KOPT-K1 (cell line): Measurements from ENCODE around the gene SRY.
A peak's percentile ranks its signal among the peaks of the same experiment; 100 is the strongest.
"Not testable (repeated sequence)": the region's sequence is repeated elsewhere in the genome, so short reads cannot be mapped to it uniquely, and the experiment has no call there.

ENCODE experiments used
- H3K27ac ChIP-seq: fragments of 200-600 bp; sonication (generic); 2 replicates; pipeline ENCODE4 v1.5.1; 2016; ENCODE audit warnings: antibody characterized with exemption, mild to moderate bottlenecking, low read depth, low read length; ENCODE audit not compliant: poor library complexity, severe bottlenecking
- H3K36me3 ChIP-seq: fragments of 200-600 bp; sonication (generic); 2 replicates; pipeline ENCODE4 v1.5.1; 2017; ENCODE audit warnings: antibody characterized with exemption, mild to moderate bottlenecking, low read length, moderate library complexity; ENCODE audit not compliant: insufficient read depth
- H3K9me3 ChIP-seq: fragments of 200-600 bp; sonication (generic); 2 replicates; pipeline ENCODE4 v1.5.1; 2017; ENCODE audit warnings: antibody characterized with exemption, low read length, mild to moderate bottlenecking; ENCODE audit not compliant: insufficient read depth, poor library complexity, severe bottlenecking

The SRY gene

DNA sequence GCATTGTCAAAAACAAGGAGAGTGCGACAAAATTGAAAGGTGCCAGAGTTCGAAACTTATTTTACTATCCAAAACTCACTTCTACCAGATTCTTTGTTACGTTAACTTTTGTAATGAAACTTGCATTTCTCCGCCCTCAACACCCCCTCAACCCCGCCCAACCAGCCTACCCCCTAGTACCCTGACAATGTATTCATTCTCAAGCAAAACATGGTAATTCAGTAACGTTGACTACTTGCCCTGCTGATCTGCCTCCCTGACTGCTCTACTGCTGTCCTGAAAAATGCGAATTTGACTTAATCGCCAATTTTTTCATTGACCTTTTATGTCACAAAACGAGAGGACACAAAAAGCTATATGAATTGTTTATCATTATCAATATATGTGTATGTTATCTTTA is at the start of gene SRY:
Gene SRY (minus strand): TSS at position 83 of the 400 bp plus-strand sequence. CDS start 79 bp downstream, at position 4.
- H3K36me3 ChIP-seq, result no peaks in the 10 kb centered on the region
- no peaks in the 10 kb centered on the region for H3K9me3 ChIP-seq
- H3K27ac ChIP-seq, result peak within 1 kb of the TSS; percentile 78

DNA sequence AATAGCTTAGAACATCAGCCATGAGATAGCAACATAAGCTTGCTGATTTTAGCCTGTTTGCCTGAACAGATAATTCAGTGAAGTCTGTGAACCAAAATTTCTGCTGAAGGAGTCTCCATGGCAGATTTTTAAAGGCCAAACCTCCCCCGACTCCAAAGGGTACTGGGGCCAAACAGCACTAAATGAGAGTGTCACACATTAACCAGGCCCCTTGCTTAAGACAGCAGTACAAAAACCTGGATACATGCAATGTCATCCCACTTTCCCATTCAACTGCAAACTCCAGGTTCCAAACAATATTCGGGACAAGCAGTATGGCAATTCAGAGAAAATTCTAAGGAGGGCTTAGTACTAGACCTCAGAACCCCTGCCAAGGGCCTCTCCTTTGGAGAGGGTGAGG is 49.6 kb upstream of the SRY start:
- Histone ChIP-seq H3K9me3 (no peaks in the 10 kb centered on the region), H3K27ac (no peak overlapping the region), H3K36me3 (no peaks in the 10 kb centered on the region)

DNA sequence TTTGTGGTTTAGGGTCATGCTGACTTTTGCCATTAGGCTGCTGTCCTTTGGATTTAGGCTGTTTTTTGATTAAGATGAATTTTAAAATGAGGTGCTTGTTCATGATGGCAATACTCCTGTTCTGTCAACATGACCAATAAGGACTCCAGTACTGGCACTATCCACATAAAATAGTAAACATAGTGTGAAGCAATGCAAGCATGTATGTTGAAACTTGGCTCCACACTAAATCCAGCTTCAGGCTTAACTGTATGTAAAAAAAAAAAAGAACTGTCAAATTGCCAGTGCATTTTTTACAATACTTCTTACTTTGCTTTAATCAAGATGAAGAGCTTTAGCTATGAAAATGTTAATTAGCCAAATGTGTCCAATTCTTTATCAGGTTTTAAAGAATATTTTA is 47.7 kb upstream of the SRY start:
- Histone ChIP-seq H3K9me3 (no peaks in the 10 kb centered on the region), H3K27ac (no peak overlapping the region), H3K36me3 (no peaks in the 10 kb centered on the region)

DNA sequence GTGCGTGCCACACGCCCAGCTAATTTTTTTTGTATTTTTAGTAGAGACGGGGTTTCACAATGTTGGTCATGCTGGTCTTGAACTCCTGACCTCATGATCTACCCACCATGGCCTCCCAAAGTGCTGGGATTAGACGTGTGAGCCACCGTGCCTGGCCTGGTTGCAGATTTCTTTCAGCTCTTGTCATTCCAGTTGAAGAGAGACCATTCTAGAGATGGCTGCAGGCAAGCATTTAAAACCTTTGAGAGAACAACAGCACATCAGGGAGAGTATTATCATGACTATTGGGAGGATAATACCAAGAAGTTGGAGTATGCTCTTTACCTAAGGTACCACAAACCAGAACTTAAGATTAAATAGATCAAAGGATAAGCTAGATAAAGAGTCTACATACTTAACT is 41.0 kb upstream of the SRY start:
- Histone ChIP-seq H3K36me3 (no peaks in the 10 kb centered on the region), H3K9me3 (no peaks in the 10 kb centered on the region), H3K27ac (no peak overlapping the region)

DNA sequence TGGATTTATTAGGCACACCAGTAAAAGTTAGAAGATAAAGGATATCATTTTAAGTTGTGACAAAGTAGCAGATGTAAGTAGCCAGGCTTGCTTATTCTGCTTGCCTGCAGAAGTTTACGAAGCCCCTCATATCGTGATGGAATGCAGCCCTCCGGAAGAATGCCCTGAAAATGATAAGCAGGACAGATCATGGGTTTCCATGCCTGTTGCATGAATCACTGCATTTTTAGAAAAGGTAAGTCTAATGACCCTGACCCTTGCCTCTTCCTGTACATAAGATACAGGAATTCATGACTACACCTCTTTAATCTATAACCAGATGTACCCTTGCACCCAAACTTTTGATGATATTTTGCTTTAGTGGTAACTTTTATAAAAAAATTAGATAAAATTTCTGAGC is 37.0 kb upstream of the SRY start:
- H3K36me3 ChIP-seq, result no peaks in the 10 kb centered on the region
- H3K27ac ChIP-seq, result no peak overlapping the region

DNA sequence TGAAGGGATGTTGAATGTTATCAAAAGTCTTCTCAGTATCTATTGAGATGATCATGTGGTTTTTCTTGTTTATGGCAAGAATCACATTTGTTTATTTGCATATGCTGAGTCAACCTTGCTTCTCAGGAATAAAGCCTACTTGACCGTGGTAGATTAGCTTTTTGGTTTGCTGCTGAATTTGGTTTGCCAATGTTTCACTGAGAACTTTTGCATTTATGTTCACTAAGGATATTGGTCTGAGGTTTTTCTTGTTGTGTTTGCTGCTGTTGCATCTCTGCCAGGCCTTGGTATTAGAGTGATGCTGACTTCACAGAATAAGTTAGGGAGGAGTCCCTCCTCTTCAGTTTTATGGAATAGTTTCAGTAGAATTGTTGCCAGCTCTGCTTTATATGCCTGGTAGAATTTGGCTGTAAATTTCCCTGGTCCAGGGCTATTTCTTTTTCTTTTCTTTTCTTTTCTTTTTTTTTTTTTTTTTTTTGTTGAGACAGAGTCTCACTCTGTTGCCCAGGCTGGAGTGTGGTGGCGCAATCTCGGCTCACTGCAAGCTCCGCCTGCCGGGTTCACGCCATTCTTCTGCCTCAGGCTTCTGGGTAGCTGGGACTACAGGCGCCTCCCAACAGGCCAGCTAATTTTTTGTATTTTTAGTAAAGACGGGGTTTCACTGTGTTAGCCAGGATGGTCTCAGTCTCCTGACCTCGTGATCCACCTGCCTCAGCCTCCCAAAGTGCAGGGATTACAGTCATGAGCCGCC is 29.8 kb upstream of the SRY start:
- H3K9me3 ChIP-seq, H3K27ac ChIP-seq, H3K36me3 ChIP-seq: not testable (repeated sequence)

More for the DNA sequence above, 37.0 kb upstream of the SRY start:
- no peaks in the 10 kb centered on the region for H3K9me3 ChIP-seq

DNA sequence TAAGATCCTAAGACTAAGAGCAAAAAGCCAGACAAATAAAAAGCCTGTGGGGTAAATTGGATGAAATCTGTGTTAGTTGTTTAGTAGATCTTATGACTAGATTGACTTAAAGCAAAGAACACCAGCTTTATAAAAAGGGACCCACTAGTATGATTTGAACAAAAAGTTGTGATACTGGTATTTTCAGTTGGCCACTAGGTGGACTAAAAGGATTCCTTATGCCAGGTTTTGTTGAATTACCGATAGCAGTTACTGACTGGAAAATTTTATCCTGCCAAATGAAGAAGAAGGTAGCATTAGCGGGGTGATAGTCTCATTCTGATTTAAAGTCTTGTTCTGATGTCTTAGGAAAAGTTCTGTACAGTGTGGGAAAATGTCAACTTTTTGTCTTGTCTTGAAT is 12.8 kb upstream of the SRY start:
- Histone ChIP-seq H3K36me3 (no peaks in the 10 kb centered on the region), H3K27ac (no peak overlapping the region), H3K9me3 (no peaks in the 10 kb centered on the region)

DNA sequence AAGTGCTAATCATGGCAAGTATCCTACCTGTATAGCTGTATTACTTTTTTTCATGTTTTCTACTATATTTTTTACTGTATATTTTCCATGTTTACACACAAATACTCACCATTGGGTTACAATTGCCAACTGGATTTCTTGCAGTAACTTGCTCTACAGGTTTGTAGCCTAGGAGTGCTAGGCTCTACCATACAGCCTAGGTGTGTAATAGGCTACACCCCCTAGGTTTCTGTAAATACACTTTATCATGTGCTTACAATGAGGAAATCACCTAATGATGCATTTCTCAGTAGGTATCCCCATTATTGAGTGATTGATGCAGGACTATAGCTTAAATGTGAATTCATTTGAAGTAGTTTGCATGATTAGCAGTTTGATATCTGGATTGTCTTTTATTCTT is 10.5 kb upstream of the SRY start:
- no peak overlapping the region for H3K27ac ChIP-seq
- H3K36me3 ChIP-seq, result no peaks in the 10 kb centered on the region
- H3K9me3 ChIP-seq, result no peaks in the 10 kb centered on the region

DNA sequence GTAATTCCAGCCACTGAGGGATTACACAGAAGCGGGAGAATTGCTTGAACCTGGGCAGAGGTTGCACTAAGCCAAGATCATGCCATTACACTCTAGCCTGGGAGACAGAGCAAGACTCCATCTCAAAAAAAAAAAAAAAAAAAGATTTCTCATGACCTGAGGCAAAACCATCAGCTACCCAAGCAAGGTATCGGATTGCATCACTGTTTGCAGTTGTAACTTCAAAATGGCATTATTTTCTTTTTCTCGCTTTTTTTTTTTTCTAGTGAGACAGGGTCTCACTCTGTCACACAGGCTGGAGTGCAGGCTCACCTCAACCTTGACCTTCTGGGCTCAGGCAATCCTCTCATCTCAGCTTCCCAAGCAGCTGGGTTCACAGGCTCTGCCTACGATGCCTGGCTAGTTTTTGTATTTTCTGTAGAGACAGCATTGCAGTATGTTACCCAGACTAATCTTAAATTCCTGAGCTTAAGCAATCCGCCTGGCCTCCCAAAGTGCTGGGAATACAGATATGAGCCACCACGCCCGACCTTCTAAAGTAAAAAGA is 9.6 kb upstream of the SRY start:
- Histone ChIP-seq H3K36me3 (no peaks in the 10 kb centered on the region), H3K27ac (no peak overlapping the region), H3K9me3 (no peaks in the 10 kb centered on the region)

DNA sequence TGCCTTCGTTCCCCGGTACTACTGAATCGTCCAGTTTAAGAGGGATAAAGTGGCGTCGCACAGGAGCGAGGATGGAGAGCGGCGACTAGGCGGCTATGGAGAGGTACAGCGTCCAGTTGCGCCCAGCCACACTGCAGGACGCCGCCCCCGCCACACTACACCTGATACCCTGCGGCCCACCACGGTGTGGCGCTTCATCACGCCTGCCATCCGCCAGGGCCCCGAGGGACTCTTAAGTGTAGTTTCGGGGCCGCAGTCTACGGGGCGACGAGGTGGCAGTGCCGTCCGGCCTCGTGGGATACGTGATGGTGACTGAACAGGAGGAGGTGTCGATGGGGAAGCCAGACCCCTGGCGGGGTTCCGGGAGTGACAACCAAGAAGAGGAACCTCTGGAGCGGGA is 2.3 kb upstream of the SRY start:
- Histone ChIP-seq H3K36me3 (no peaks in the 10 kb centered on the region), H3K9me3 (no peaks in the 10 kb centered on the region), H3K27ac (peak overlapping the region; percentile 78)

DNA sequence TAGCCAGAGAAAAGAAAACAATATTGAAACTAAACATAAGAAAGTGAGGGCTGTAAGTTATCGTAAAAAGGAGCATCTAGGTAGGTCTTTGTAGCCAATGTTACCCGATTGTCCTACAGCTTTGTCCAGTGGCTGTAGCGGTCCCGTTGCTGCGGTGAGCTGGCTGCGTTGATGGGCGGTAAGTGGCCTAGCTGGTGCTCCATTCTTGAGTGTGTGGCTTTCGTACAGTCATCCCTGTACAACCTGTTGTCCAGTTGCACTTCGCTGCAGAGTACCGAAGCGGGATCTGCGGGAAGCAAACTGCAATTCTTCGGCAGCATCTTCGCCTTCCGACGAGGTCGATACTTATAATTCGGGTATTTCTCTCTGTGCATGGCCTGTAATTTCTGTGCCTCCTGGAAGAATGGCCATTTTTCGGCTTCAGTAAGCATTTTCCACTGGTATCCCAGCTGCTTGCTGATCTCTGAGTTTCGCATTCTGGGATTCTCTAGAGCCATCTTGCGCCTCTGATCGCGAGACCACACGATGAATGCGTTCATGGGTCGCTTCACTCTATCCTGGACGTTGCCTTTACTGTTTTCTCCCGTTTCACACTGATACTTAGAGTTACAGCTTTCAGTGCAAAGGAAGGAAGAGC is 488 bp downstream of the SRY start:
- H3K9me3 ChIP-seq, result no peaks in the 10 kb centered on the region
- H3K27ac ChIP-seq, result peak overlapping the region; percentile 78
- no peaks in the 10 kb centered on the region for H3K36me3 ChIP-seq
